Osteocyte (in vitro differentiated cells): ENCODE results near the gene ABHD12B. TPM values are rescaled to one million over a fixed set of nuclear protein-coding genes. Genes with fewer than 3 reads are reported as not detected.

Experiments used
- DNase-seq: peaks from one replicate; pipeline ENCODE4 v3.0.0; 2021; ENCODE audit warnings: mixed read lengths; ENCODE audit not compliant: unreplicated experiment; ENCODE audit errors: extremely low spot score
- H3K27ac Mint-ChIP-seq: one replicate; pipeline ENCODE4 v1.8.0; 2021; ENCODE audit warnings: mild to moderate bottlenecking, mixed read lengths; ENCODE audit not compliant: unreplicated experiment
- H3K27me3 Mint-ChIP-seq: one replicate; pipeline ENCODE4 v1.8.0; 2021; ENCODE audit warnings: mixed read lengths; ENCODE audit not compliant: unreplicated experiment
- H3K36me3 Mint-ChIP-seq: one replicate; pipeline ENCODE4 v1.8.0; 2021; ENCODE audit warnings: mixed read lengths; ENCODE audit not compliant: unreplicated experiment
- H3K4me1 Mint-ChIP-seq: one replicate; pipeline ENCODE4 v1.8.0; 2021; ENCODE audit warnings: mixed read lengths; ENCODE audit not compliant: unreplicated experiment
- H3K4me3 Mint-ChIP-seq: one replicate; pipeline ENCODE4 v1.8.0; 2021; ENCODE audit warnings: mild to moderate bottlenecking, moderate library complexity, mixed read lengths; ENCODE audit not compliant: unreplicated experiment
- H3K9me3 Mint-ChIP-seq: one replicate; pipeline ENCODE4 v1.8.0; 2021; ENCODE audit warnings: mixed read lengths; ENCODE audit not compliant: unreplicated experiment
- CTCF ChIP-seq: fragments of 200-600 bp; sonication (generic); IDR thresholded peaks from 2 replicates; pipeline ENCODE4 v1.5.0; 2021; ENCODE audit warnings: antibody characterized with exemption, mild to moderate bottlenecking, moderate library complexity
- total RNA-seq: library from RNA; stranded (reverse); gene quantifications from 2 replicates; pipeline ENCODE4 v1.2.1, GENCODE V29; 2021

ABHD12B gene
- total RNA-seq, 1 donor from 2014 or later: not detected

- no peak for TF ChIP-seq CTCF
- Mint-ChIP-seq H3K36me3 (no peaks in the 10 kb centered on the region), H3K9me3 (no peaks in the 10 kb centered on the region), H3K4me1 (peaks cover 7% of the 10 kb centered on the region), H3K4me3 (no peak overlapping the region), H3K27me3 (no peaks in the 10 kb centered on the region), H3K27ac (no peak overlapping the region)
- no peak for DNase-seq
Observed at GRCh38 chr14:50839048-50839447, 32.8 kb upstream of the ABHD12B start.

- H3K4me1 Mint-ChIP-seq: peaks cover 7% of the 10 kb centered on the region
- no peak for DNase-seq
- H3K9me3 Mint-ChIP-seq: no peaks in the 10 kb centered on the region
- no peaks in the 10 kb centered on the region for H3K36me3 Mint-ChIP-seq
- H3K27me3 Mint-ChIP-seq: no peaks in the 10 kb centered on the region
- TF ChIP-seq CTCF: no peak
- no peak overlapping the region for H3K27ac Mint-ChIP-seq
- H3K4me3 Mint-ChIP-seq: no peak overlapping the region
Observed at GRCh38 chr14:50839691-50840090, 32.2 kb upstream of the ABHD12B start.

GRCh38 chr14:50844391-50844790 is 27.5 kb upstream of the ABHD12B start:
- Mint-ChIP-seq H3K9me3 (no peaks in the 10 kb centered on the region), H3K36me3 (no peaks in the 10 kb centered on the region), H3K4me3 (no peak overlapping the region), H3K27ac (no peak overlapping the region), H3K4me1 (peaks cover 18% of the 10 kb centered on the region), H3K27me3 (no peaks in the 10 kb centered on the region)
- TF ChIP-seq CTCF: no peak
- no peak for DNase-seq

GRCh38 chr14:50845166-50845565 is 26.7 kb upstream of the ABHD12B start:
- Mint-ChIP-seq H3K27ac (no peak overlapping the region), H3K36me3 (no peaks in the 10 kb centered on the region), H3K4me3 (no peak overlapping the region), H3K4me1 (peaks cover 18% of the 10 kb centered on the region), H3K9me3 (no peaks in the 10 kb centered on the region), H3K27me3 (no peaks in the 10 kb centered on the region)
- no peak for DNase-seq
- TF ChIP-seq CTCF: no peak

- DNase-seq: no peak
- TF ChIP-seq CTCF: no peak
- Mint-ChIP-seq H3K36me3 (no peaks in the 10 kb centered on the region), H3K27me3 (no peaks in the 10 kb centered on the region), H3K9me3 (no peaks in the 10 kb centered on the region), H3K27ac (peak overlapping the region; percentile 25), H3K4me1 (peaks cover 18% of the 10 kb centered on the region), H3K4me3 (no peak overlapping the region)
Observed at GRCh38 chr14:50846226-50846880, 25.5 kb upstream of the ABHD12B start.
